Umbilical cord (tissue), 2 donors: ENCODE results near the gene MRAS. TPM values are rescaled to one million over a fixed set of nuclear protein-coding genes. Genes with fewer than 3 reads are reported as not detected.

Source experiments
- DNase-seq: peaks from one replicate; pipeline ENCODE4 v3.0.0-alpha.2; 2015; ENCODE audit warnings: low spot score
- total RNA-seq: library from RNA; depleted of rRNA; stranded (reverse); fragments of >200 nt; gene quantifications from one replicate; pipeline ENCODE4 v1.2.3, GENCODE V29; 2014; ENCODE audit warnings: low replicate concordance; ENCODE audit not compliant: insufficient read depth

MRAS gene
- total RNA-seq, 1 donor from 2014 or later: 22.6 TPM

- no peak for DNase-seq
These were observed 7.9 kb upstream of the MRAS start for GRCh38 chr3:138340511-138340910.

GRCh38 chr3:138344754-138345153 lies 3.6 kb upstream of the MRAS start:
- no peak for DNase-seq

- DNase-seq: peak; percentile 15
These were observed 668 bp downstream of the MRAS start for GRCh38 chr3:138348754-138349739.

- DNase-seq: no peak
These were observed 1.7 kb downstream of the MRAS start for GRCh38 chr3:138349926-138350665.

GRCh38 chr3:138351151-138351550 lies 2.8 kb downstream of the MRAS start:
- no peak for DNase-seq

GRCh38 chr3:138351916-138352550 lies 3.7 kb downstream of the MRAS start:
- DNase-seq: no peak

GRCh38 chr3:138354376-138354775 lies 6.0 kb downstream of the MRAS start:
- DNase-seq: no peak

GRCh38 chr3:138355071-138355470 lies 6.7 kb downstream of the MRAS start:
- no peak for DNase-seq

- DNase-seq: no peak
These were observed 8.5 kb downstream of the MRAS start for GRCh38 chr3:138356730-138357405.

- no peak for DNase-seq
These were observed 11.0 kb downstream of the MRAS start for GRCh38 chr3:138359148-138359918.

GRCh38 chr3:138359919-138360868 lies 11.8 kb downstream of the MRAS start:
- no peak for DNase-seq

GRCh38 chr3:138360869-138361525 lies 12.6 kb downstream of the MRAS start:
- DNase-seq: no peak

- DNase-seq: no peak
These were observed 13.2 kb downstream of the MRAS start for GRCh38 chr3:138361561-138361971.

GRCh38 chr3:138362538-138362937 lies 14.2 kb downstream of the MRAS start:
- no peak for DNase-seq

- DNase-seq: no peak
These were observed 14.9 kb downstream of the MRAS start for GRCh38 chr3:138363322-138363721.

- no peak for DNase-seq
These were observed 16.2 kb downstream of the MRAS start for GRCh38 chr3:138364356-138365252.

- no peak for DNase-seq
These were observed 16.8 kb downstream of the MRAS start for GRCh38 chr3:138365253-138365555.
